ENCODE data around the gene BEX3.
"Not testable (repeated sequence)": the region's sequence is repeated elsewhere in the genome, so short reads cannot be mapped to it uniquely, and the experiment has no call there.

Gene BEX3

DNA sequence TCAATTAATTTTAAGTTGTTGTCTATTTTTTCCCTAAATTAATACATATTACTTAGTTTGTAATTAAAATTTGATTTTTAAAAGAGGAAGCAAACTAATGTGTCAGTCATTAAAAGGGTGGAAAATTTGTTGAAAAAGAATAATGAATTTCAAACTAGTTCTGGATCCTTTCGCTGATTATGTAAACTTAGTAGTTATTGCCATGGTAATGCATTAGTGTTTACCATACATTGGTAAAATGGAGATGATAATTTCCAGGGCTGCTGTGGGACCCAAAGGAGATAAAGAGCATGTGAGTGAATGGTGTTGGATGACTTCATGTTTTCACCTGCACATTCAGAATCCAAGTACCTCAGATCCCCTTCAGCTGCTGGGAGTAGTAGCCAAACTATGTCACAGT lies 6.5 kb downstream of the BEX3 start:
- no peak for DNase-seq (ENCODE audit: low spot score)

DNA sequence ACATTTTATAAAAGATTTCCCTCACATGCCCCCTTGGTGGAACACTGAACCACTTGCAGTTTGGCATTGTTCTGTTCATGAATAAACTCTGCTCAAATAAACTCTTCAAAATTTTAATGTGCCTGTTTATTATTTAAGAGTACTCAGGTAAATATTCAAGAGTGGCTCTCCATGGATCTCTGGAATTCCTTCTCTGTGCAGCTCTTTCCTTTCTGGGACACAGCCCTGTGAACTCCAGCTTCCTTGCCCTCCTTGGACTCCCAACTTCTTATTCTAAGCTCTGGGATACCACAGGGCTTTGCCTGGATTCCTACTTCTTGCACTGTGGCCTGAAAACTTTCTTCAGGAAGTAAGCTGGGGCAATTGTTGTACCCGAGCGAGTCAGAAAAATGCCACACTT lies 8.3 kb downstream of the BEX3 start:
- DNase-seq (ENCODE audit: low spot score), result no peak

DNA sequence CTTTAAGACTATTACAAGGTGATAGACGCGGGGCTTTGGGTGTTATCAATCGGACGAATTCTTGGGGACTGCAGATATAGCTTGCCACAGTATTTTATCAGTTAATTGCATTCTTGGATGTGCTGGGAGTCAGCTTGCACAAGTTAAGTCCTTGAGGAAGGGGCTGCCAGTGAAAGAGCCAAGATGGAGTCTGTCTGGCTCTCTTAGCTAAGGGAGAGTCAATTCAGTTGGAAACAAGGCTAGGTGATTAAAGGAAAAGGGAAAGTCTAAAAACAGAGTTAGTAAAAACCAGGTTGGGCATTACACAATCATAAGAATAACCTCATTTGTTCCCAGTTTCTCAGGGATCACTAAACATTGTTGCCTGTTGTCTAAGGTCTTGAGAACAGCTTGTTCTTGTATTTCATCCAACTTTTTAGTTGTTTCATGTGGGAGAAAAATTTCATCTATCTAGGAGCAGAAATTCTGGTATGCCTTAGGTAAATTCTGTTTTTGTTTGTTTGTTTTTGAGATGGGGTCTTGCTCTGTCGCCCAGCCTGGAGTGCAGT lies 9.0 kb downstream of the BEX3 start:
- DNase-seq (ENCODE audit: low spot score), result not testable (repeated sequence)

DNA sequence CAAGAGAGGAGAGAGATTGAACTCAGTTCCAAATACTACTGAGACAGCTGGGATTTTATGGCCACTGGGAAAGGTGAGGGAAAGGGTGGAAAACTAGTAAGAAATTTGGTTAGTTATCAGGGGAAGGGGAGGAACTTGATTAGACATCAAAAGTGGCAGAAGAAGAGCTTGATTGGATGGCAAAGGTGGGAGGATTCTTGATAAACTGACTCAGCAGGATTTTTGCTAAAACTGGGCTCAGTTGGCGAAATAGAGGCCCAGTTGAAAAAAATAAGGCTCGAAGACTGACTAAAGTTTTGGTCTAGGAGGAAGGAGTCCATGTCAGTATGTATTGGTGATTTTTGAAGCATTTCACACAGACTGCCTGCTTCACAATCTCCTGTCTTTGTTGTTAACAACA lies 10.0 kb downstream of the BEX3 start:
- DNase-seq (ENCODE audit: low spot score), result no peak

DNA sequence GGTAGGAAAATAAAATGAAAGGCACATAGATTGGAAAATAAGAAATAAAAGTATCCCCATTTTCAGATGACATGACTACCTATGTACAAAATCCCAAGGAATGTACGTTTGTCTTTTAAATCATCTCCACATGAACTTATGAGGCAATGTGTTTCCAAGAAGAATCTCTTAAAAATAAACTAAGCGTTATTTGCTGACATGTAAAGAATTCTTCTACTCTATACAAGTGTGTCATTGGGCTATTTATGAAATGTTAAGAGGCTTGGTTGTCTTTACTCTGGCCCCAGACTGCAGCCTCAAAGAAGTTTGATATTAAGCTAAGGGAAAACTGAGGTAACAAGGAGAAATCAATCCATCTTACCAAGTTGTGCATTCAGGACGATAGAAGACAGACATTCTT lies 17.1 kb downstream of the BEX3 start:
- no peak for DNase-seq (ENCODE audit: low spot score)

DNA sequence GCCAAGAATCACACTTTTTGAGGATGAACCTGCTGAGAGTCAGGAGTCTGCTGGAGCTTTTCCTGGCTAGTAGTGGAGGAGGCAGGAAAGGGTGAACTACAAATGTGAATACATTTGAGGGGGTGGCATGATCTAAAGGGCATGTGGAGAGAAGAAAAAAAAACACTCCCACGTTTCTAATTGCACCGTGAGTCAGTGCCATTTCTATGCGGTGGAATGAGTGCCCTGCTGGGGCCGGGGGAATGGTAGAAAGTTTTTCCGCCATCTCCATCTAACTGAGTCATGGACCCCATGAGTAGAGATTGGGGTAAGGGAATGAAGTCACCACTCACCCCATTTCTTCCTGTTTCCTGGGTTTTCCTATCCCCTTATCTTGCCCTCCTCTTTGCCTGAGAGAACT lies 19.8 kb downstream of the BEX3 start:
- DNase-seq (ENCODE audit: low spot score), result no peak

DNA sequence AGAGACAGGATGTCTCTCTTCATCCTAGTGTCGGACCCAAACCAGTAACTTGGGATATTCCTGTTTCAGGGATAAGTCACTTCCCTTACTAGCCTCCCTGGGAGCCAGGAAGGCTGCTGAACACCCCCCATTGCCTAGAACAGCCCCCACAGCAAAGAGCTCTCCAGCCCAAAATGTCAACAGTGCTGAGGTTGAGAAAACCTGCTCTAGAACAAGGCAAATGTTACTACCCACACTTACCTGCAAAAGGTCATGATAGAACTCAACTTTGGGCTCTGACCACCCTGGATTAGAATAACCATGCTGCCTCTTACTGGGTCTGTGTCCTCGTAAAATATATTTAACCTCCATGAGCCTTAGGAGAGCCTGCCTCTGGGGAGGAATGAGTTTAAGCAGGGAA lies 20.3 kb downstream of the BEX3 start:
- DNase-seq (ENCODE audit: low spot score), result no peak

DNA sequence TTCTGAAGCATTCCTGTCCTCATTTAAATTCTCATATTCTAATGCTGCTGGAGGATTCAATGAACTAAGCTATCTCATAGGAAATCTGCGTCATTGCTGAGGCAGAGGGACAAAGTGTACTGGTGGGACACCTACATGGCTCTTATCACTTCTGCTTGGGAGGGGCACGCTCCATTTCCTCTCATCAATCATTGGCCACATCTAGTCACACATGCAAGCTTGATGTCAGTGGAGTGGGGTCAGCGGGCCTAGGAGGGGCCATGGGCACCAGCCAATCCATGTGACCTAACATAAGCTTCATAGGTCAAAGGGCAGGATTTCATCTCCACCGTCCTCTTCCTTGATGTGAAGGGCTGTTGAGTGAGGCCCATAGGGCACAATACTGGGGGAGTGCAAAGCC lies 21.4 kb downstream of the BEX3 start:
- DNase-seq (ENCODE audit: low spot score), result no peak

DNA sequence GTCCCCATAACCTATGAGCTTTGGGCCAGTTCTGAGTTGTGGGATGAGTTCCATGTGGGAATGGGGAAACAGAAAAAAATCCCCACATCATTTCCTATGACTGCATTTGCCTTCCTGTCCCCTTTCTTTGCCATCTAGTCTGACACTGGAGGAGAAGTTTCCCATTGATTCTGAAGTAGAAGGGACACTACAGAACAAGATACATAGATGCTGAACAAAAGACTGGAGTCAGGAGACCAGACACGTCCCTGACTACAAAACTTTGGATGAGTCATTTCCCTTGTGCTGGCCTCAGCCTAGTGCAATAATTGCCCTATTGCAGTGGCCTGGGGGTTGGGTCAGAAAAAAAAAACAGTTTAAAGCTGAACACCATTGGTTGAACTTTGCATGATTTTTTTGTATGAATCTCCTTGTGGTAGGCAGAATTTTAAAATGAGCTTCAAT lies 22.1 kb downstream of the BEX3 start:
- DNase-seq (ENCODE audit: low spot score), result no peak

DNA sequence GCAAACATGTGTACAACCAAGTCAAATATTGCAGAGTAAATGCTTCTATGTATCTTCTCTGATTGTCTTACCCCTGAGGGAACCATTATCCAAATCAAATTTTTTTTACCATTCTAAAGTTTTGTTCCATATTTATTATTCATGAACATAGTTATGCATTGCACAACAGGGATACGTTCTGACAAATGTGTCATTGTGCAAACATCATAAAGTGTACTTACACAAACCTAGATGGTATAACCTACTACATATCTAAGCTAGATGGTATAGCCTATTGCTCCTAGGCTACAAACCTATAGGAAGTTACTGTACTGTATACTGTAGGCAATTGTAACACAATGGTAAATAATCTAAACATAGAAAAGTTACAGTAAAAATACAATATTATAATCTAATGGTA lies 23.4 kb downstream of the BEX3 start:
- DNase-seq (ENCODE audit: low spot score), result no peak

DNA sequence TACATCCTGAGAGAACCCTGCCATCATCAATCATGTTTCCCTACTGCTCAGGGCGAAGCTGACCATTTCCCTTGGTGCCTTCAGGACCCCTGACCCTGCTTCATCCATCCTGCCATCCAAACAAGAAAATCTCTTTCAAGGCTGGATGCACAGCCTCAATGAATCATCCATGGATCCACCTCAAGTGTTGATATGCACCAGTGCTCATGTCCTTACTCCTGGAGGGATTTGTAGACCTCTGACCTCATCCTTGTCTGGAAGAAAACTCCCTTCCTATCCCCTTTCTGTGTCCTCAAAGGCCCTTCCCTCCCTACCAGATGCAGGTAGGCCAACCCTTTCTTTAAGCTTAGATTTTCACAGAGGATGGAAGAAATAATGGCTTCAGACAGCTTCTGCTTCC lies 24.6 kb downstream of the BEX3 start:
- DNase-seq (ENCODE audit: low spot score), result no peak

DNA sequence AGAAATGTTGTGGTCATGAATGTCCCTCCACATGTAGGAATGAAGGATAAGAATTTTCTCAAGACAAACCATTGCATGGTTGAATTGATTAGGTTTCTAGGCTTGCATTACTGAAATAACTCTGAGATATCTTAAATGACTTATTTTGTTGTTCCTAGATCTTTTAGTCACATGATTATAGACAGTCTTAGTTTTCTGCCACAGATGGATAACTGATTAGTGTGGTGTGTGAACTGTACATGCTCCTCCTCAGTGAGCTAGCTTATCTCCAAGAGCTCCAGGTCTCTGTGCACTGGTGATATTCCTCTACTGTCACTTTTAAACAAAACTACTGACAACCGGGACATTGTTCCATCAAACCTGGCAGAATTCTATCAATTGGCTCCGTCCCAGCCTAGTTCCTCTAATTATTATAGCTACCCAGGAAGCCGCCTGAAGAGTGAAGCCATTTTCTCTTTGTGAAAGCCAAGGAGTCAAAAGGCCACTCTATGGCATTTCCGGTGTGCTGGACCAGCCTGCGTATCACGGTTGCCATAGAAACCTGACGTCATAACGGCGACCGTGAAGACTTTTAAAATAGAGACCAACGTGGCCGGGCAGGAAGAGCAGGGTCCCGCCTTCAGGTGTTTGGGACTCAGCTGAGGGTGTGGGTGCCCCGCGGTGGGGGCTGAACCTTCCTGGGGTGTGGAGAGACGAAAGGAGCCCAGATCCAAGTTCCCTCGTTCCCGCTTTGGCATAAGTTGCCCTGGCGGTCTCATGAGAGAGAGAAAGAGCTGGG lies 28.1 kb downstream of the BEX3 start:
- no peak for DNase-seq (ENCODE audit: low spot score)

DNA sequence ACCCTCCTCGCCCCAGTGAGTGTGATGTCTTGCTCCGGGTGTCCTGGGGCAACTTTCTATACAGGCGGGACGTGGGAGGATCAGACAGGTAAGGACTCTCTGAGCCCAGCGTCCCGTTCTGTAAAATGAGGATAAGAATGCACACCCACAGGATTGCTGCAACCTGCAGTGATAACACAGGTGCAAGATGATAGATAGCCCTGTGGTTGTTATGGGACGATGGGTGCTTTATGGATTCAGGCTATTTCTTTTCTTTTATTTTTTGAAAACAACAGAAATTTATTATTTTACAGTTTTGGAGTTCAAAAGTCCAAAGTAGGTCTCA lies 28.6 kb downstream of the BEX3 start:
- DNase-seq (ENCODE audit: low spot score), result no peak

DNA sequence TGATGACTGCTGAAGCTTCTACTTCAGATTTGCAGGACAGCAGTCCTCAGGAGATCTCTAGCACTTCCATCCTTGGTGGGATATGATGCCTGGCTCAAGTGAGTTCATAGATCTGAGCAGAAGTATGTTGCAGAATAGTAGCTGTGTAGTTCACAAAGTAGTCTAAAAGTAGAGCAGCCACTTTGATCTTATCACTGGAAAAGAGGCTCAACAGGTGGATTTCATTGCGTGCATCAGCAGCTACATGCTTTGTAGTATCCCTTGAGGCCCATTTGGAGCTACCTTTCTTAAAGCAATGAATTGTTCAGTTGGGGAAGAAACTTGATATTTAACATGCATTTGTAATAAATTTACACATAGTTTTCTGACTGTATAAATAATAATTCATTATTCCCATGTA lies 29.9 kb downstream of the BEX3 start:
- no peak for DNase-seq (ENCODE audit: low spot score)

DNA sequence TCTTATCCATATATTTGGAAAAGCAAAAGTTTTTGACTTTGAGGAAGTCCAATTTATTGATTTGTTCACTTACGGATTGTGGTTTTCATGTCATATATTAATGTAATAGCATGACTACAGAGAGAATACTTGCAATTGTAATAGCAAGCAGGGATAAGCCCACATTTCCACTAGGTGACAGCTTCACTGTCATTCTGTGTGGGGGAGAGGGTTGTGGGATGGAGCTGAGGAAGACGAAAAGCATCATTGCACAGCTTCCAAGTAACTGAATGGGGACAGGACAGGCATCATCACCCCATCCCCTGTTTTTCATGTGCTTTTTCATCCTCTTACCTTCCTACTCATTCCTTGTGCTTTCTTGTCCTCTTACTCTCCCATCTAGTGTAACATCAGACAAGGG lies 31.4 kb downstream of the BEX3 start:
- no peak for DNase-seq (ENCODE audit: low spot score)

DNA sequence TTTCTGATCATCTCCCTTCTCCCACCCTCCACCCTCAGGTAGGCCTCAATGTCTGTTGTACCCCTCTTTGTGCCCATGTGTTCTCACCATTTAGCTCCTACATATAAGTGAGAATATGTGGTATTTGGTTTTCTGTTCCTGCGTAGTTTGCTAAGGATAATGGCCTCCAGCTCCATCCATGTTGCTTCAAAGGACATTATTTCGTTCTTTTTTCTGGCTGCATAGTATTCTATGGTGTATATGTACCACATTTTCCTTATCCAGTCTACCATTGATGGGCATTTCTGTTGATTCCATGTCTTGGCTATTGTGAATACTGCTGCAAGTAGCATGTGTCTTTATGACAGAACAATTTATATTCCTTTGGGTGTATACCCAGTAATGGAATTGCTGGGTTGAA lies 35.4 kb downstream of the BEX3 start:
- DNase-seq (ENCODE audit: low spot score), result not testable (repeated sequence)

DNA sequence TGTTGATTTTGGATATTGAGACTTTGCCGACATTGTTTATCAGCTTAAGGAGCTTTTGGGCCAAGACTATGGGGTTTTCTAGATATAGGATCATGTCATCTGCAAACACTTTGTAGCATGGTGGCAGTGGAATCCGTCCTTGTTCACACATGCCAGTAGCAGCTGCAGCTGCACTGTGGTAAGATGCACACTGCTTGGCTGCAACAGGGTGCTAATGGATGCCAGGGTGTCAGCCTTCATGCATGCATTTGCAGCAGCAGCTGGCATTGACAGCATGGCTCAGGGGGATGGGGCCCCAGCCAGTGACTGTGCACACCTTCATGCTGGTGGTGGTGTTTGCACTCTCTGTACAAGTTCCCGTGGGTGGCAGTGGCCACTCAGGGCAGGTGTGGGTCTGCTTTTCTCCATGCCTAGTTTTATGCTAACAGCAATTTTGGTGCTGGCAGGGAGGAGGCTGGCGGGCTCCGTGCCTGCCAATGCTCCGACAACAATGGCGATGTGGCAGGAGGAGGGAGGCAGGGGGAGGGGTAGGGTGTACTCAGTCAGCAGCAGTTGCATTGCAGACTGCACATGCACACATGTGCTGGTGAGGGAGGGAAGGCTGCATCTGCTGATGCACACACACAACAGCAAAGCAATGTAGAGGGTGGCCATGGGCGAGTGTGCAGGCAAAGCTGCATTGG lies 37.5 kb downstream of the BEX3 start:
- no peak for DNase-seq (ENCODE audit: low spot score)

DNA sequence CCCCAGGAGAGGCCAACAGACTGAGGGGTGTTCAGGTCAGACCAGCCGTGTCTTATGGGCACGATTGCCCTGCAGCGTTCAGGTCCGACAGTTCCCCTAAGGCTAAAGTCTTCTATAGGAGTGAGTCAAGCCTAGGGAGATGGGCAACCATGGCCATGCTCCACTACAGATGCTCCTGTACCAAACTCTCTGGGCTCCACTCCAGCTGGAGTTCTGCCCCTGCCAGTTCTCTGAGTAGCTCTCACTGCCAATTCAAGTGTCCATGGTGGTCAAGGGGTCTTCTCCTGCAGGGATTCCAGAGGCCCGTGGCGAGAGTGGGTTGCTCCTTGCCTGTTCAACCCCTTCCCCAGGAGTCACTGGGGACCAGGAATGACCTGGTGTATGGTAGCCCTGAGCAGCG lies 38.2 kb downstream of the BEX3 start:
- no peak for DNase-seq (ENCODE audit: low spot score)

DNA sequence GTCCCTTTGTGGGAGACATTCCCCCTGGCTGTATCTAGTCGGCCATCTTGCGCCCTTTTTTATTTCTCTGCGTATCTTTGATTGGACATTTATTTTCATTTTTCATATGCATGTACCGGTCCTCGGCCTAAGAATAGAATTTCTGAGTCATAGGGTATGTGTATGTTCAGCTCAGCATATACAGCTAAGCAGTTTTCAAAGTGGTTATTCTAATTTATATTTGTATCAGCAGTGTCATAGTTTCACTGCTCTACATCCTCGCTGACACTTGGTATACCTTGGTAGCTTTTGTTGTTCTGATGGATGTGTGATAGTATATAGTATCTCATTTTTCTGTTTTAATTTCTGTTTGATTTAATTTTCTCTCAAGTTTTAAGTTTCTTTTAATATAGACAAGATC lies 38.7 kb downstream of the BEX3 start:
- DNase-seq (ENCODE audit: low spot score), result no peak

DNA sequence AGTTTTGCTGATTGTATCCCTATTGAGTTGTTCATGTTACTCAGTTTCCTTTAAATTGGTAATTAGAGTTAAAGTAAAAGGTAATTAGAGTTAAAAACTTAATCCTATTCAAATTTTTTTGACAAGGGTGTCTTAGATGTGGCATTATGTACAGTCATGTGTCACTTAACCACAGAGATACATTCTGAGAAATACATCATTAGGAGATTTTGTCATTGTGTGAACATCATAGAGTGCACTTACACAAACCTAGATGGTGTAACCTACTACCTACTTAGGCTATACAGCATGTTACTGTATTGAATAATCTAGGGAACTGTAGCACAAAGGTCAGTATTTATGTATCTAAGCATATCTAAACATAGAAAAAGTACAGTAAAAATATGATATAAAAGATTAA lies 39.2 kb downstream of the BEX3 start:
- DNase-seq (ENCODE audit: low spot score), result no peak

DNA sequence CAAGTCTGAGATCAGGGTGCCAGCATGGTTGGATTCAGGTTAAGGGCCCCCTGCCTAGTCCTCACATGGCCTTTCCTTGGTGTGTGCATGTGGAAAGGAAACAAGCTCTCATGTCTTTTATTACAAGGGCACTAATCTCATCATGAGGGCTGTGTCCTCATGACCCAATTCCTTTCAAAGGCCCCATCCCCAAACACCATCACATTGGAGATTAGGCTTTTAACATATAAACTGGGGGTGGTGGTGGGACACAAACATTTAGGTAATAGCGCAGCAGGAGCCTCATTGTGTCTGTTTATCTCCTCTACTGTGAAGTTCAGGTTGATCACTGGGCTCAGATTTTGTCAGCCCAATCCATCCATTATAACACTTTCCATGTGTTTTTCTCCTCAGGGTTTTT lies 41.0 kb downstream of the BEX3 start:
- no peak for DNase-seq (ENCODE audit: low spot score)

DNA sequence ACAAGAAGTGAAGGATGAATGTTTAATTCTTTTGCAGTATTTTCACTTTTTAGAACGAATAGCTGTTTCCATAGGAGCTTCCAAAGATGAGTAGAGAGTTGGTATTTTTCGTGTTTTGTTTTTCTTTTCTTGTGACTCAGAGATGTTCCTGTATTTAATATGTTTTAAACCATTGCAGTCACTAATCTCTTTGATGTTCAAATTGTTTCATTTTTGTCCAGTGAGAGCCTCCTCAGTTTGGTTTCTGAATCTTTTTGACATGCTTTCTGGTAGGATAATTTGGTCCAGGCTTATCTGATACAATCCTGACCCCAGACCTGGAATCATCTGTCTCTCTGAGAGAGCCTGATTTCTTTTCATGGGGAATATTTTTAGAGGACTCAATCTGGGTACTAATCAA lies 41.6 kb downstream of the BEX3 start:
- DNase-seq (ENCODE audit: low spot score), result no peak

DNA sequence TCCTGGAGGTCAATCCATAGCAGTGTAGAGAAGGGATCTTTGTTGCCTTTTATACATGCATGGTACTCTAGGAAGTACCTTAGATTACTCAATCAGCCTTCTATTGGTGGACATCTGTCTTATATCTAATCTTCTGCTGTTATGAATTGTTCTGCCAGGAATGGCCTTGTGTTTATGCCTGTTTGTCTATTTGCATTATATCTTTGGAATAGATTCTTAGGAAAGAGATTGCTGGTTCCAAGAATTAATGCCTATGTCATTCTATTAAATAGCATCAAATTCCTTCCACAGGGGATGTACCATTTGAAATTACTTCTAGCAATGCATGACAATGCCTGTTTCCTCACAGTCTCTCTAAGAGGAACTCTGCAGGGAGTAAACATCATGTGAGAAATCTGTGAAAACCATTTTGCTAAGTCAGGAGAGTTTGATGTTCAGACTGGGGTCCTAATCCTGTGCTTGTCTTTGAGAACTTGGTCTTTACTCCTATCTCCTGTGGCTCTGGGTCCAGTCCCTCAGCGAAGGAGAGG lies 42.5 kb downstream of the BEX3 start:
- DNase-seq (ENCODE audit: low spot score), result no peak

All from D341Med (cell line).